H1 (cell line): ENCODE data around the gene SLC23A2. TPM values are rescaled to one million over a fixed set of nuclear protein-coding genes. Genes with fewer than 3 reads are reported as not detected.

Experiments
- EGR1 ChIP-seq: IDR thresholded peaks from 2 replicates; pipeline ENCODE4 v1.6.1; 2011; ENCODE audit warnings: low read depth, low read length, borderline replicate concordance
- HDAC2 ChIP-seq, 2 experiments: fragments of 300-600 bp in 1 of 2; sonication (generic) in 1 of 2; IDR thresholded peaks; 2 replicates each; pipeline ENCODE4 v1.6.1; 2011 to 2012; ENCODE audit warnings: low read depth in 2 of 2, low read length in 2 of 2, mild to moderate bottlenecking in 2 of 2, moderate library complexity in 2 of 2, borderline replicate concordance in 1 of 2, inconsistent platforms in 1 of 2
- JUN ChIP-seq: IDR thresholded peaks from 2 replicates; pipeline ENCODE4 v1.6.1; 2011; ENCODE audit warnings: low read depth, mild to moderate bottlenecking, improper control_type of control experiment, low read length
- MAFK ChIP-seq: IDR thresholded peaks from 2 replicates; pipeline ENCODE4 v1.6.1; 2012; ENCODE audit warnings: low read depth, mild to moderate bottlenecking, improper control_type of control experiment, low read length
- NANOG ChIP-seq: IDR thresholded peaks from 2 replicates; pipeline ENCODE4 v1.6.1; 2011; ENCODE audit warnings: low read length, low read depth, mild to moderate bottlenecking, inconsistent platforms; ENCODE audit not compliant: insufficient read depth, poor library complexity, severe bottlenecking
- RBBP5 ChIP-seq: IDR thresholded peaks from 2 replicates; pipeline ENCODE4 v1.7.1; 2012; ENCODE audit warnings: low read depth, mild to moderate bottlenecking, inconsistent platforms, low read length, moderate library complexity, borderline replicate concordance
- RFX5 ChIP-seq: IDR thresholded peaks from 2 replicates; pipeline ENCODE4 v1.6.1; 2011; ENCODE audit warnings: low read depth, low read length, improper control_type of control experiment, borderline replicate concordance
- polyA plus RNA-seq, 7 experiments: library from polyadenylated mRNA; depleted of rRNA in 3 of 7; stranded (reverse) in 5 of 7; unstranded in 2 of 7; fragments of >200 nt in 5 of 7; fragments of 200-250 nt in 2 of 7; gene quantifications; 1 replicate in 5 of 7; 2 replicates in 1 of 7; 4 replicates in 1 of 7; pipeline versions ENCODE4 v1.2.1 to v1.2.3, GENCODE V29; 2011 to 2013; ENCODE audit warnings: missing spikeins in 2 of 7, mixed read lengths in 2 of 7
- total RNA-seq: library from RNA; stranded (reverse); fragmentation: NEBNext Ultra II Directional; extraction: Animal tissue kit (Norgen Biotek cat#: 25700); gene quantifications from 2 replicates; pipeline ENCODE4 v1.2.1, GENCODE V29; 2021

SLC23A2 gene
- total and polyA plus RNA-seq, 2 of the 8 experiments (the other 6 are each of a cell fraction or from before 2014, with no cell fraction given): 17.0 to 18.6 TPM

GRCh38 chr20:4942331-4942730 lies 59.0 kb downstream of the SLC23A2 start (continued):
- TF ChIP-seq NANOG (no peak), HDAC2 (IDR thresholded peaks at IDR 0.05; ENCODE audit: borderline replicate concordance in 1 of 2, low read depth in 2 of 2, low read length in 2 of 2) (no peak), EGR1 (no peak), RFX5 (no peak), RBBP5 (no peak), JUN (no peak), MAFK (no peak)
